Activated CD4-positive, alpha-beta T cell treated with anti-CD3 and anti-CD28 coated beads, Interleukin-2, amount 50 U/mL, for 1 hour (primary cell): ENCODE results near the gene DGKG.

ENCODE experiments used
- DNase-seq: peaks from one replicate; pipeline ENCODE4 v3.0.0-alpha.2; 2020

DGKG gene

DNA sequence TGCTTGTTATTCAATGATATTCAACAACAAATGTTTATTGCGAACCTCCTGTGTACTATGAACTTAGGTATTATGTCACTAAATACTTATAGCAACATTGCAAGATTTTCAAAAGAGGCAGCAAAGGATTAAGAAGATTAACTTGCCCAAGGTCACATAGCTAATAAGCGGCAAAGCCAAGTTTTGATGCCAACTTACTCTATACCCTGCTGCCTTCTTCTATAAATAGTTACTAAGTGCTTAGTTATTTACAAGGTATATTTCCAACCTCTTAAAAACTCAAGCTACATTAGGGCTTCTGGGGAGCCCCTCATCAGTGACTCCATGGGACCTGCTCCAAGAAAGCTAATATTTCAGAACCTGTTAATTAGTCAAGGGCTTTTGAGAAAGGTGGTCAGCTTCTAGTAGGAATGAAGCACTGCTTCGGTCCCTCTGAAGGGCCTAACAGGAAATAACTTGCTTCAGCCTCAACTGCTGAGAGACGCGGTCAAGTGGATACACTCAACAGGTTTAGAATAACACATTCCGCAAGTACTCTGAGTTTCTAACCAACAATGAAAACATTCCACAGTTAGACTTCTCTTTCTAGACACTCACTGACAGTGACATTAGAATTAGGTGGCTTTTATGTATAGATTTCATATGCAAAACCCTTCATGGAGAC lies 125.5 kb downstream of the DGKG start:
- no peak for DNase-seq

DNA sequence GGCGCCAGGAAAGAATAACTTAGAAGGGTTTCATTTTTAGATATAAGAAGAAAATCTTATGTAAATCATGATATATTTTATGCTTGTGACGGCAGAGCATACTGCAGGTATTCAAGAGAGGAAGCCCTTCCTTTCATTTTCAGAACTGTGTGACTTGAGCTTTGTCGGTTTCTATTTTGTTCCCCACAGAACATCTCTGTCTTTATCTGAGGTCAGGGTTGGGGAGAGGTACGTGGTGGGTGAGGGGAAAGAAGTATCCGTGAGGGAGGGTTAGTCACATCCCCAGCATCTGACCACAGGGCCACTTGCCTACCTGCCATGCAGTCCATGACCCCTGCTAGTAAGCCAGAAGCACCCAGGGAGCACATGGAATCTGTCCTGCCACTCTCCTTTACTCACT lies 126.5 kb downstream of the DGKG start:
- DNase-seq, result no peak

DNA sequence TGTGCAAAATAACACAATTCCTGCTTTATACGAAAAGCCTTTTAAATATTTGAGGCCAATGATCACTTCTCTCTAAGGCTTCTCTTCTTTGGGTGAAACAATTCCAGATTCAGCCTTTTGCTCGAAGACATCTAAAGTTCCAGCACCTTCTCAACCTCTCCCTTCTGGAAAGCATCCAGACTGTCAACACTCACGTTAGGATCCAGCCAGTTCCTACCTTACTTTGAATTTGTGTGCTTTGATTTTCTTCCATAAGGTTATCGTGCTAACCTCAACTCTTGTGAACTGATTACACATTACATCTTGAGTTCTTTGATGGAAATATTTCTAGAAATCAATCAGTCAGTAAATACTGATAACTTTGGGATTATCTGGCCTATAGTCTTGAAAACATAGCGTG lies 127.9 kb downstream of the DGKG start:
- no peak for DNase-seq

DNA sequence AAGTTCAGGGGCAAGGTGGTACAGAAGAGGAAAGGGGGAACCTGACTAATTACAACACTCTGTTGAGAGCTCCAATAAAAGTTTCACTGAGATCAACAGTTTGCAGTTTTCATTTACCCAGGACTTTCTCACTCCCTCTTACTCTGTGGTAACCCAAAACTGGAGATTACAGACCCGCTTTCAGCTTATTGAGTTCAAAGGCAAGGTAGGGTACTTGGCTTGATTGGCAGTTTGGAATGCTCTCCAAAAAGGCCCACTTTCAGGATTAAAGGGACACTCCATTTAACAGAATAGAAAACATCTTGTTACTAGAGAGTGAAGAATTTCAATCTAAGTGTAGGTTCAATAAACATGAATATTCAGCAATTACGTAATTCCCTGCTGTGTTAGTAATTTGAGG lies 135.6 kb downstream of the DGKG start:
- DNase-seq, result no peak

DNA sequence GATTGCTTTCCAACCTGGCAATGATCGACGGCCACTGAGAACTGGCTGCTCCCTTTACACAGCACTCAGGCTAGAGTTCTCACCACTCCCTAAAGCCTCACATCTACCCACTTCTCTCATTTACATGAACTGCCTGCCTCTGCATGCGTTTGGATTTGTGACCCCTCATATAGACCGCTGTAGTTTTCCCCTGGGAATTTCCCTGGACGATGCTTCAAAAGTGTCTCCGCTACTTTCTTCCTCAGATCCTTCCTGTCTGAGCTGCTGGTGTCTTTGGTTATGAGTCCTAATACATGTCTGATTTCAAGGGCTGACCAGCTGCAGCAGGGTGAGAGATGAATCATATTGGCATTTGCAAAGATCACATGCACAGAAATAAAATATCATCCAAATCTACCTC lies 136.4 kb downstream of the DGKG start:
- DNase-seq, result no peak

DNA sequence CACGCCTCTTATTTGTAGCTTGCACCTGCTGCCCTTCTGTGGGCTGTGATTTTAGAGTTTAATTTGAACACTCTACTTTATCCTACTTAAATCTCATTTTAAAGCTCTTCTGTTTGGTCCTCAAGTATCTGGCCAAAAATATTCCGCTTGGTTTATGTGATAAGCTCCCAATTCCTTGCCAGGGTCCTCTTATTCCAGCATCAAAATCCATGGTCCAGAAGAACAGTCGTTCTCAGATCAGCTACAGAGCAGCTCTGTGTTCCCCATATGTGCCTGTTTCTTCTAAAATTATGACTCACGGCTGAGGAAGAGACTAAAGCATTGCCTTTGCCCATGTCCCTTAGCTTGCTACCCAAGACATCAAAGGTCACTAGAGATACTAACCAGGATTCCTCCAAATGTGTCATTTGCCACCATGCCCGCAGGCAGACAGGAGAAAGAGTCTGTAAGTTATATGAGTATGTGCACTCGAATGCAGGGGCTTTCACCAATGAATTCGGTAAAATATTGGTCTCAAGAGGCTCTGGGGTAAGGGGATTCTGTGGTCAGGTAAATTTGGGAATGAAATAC lies 137.9 kb downstream of the DGKG start:
- no peak for DNase-seq

DNA sequence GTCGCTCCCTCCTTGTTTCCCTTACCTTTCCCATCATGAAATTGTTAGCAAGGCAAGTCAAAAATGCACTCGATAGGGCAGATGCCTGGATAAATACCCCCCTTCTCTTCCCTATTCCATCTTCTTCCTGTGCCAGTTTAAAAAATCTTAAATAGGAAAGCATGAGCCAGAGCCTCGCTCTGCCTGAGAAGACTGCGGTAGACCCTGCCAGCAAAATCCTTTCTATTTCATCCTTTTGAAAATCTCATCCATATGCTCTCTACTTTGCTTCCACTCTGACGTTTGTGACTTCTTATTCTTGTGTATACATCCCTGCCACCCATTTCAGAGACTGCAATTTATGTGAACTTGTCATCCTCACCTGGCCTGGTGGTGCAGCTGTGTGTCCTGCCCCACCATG lies 138.6 kb downstream of the DGKG start:
- DNase-seq, result no peak

DNA sequence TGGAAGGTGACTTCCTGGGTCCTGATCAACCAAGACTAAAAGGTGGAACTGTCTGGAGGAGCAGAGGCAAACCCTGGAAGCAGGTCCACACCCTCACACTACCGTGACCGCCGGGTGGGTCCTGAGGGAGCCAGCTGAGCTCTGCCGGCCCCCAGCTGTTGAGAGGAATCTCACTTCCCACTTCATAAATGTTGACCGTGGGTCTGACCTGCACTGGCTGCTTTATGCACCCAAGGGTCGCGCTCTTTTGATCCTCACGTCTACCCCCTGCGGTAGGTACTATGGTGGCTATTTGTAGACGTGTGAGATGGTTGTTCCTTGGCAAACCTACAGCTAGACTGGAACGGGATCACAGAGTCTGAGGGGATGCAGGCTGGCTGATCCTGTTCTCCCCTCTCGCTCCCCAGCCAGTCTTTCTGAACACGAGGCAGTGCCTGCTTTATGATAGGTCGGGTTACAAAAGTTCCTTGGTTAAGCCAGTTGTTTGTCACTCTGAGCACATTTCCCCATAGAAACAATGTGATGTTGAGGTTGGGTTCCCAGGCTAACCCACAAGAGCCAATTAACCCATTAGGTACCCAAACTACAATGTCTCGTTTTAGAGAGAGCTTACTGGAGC lies 140.2 kb downstream of the DGKG start:
- no peak for DNase-seq

DNA sequence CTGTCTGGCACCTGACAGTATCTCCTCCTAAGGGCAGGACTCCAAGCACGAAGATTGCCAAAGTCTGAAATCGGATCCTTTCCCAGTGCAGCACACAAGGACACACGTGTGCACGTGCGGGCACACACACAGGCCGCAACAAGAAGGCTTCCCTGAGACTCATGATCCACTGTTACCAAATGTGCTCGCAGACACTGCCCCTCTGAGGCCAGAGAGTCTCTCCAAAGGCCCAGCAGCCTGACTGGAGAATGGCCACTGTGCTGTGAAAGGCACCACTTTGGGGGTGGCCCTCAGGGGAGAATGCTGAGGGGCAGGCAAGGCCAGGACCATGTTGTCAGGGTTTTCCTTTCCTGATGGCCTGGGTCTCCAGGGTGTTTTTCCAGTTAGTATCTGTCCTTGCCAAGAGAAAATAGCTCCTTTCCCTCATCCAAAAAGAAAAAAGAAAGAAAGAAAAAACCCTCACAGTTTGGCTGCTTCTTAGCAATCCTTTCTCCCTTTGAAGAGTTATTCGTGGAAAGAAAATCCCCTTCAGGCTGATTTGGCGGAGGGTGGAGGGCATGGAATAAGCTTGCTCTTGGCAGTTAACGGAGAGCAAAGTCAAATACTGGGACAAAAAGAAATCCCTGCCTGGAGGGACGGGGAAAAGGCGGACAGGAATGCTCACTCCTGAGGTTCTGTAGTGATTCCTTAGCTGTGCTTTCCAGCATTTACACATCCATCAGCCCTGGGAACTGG lies 141.0 kb downstream of the DGKG start:
- DNase-seq, result no peak

DNA sequence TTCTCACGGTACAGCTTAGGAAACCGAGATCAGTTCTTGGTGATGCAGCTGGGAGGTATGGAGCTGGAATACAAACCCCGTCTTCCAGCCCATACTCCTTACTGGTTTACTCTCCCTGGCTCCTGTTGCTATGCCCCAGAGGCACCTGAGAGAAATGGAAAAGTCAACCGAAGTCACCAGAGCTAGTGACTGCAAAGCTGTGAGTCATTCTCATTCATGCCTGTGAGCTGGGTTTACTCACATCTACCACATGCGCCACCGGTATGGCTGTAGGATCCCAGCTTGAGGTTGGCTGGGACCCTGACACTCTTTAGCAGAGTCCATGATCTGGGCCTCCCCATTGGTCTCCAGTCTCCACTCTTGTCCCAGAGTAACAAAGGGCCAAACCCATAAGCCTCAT lies 141.7 kb downstream of the DGKG start:
- DNase-seq, result no peak

DNA sequence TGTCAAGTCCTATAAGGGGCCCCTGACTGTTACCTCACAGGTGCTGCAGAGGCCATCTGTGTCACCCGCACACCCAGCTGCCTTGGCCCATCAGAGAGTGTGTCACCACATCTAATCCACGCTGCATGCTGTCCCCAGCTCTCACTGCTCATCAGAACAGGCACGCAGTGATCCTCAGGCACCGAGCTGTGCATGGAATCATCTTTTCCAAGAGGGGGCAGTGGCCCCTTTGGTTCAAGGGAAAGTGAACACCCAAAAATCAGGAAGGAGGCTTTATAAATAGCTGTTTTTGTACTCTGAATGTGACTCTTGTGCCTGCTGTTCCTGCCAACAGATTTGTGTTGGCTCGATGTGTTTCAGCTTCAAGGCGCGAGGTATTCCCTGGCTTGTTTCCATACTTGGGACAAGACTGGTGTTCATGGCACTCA lies 142.8 kb downstream of the DGKG start:
- DNase-seq, result no peak

DNA sequence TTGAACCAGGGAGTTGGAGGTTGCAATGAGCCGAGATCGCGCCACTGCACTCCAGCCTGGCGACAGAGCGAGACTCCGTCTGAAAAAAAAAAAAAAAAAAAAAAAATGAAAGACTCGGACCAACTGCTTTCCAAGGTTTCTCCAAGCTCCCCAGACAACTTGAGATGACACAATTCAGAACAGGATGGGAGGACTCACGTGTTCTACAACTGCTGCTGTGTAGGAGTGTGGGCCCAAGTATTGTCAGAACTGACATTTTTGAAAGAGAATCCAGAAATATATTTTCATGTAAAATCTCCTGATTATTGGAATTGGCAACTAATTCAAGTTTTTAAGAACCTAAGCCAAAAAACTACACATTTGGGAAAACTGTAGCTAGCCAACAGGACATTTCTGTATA lies 143.6 kb downstream of the DGKG start:
- no peak for DNase-seq

DNA sequence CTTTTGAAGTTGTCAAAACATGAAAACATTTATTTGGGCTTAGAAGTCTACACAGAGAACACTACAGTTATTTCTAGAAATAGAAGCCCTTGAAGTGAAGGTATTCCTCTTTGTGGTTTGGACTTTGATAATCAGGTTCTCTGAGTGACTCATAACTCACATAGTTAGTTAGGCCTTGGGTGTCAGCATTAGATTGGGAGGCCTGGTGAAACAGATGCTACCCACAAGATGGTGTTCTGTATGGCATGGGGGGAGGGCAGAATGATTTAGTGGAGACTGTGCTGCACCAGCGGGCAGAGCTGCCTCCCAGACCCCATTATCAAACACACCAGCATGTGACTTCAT lies 144.2 kb downstream of the DGKG start:
- no peak for DNase-seq

DNA sequence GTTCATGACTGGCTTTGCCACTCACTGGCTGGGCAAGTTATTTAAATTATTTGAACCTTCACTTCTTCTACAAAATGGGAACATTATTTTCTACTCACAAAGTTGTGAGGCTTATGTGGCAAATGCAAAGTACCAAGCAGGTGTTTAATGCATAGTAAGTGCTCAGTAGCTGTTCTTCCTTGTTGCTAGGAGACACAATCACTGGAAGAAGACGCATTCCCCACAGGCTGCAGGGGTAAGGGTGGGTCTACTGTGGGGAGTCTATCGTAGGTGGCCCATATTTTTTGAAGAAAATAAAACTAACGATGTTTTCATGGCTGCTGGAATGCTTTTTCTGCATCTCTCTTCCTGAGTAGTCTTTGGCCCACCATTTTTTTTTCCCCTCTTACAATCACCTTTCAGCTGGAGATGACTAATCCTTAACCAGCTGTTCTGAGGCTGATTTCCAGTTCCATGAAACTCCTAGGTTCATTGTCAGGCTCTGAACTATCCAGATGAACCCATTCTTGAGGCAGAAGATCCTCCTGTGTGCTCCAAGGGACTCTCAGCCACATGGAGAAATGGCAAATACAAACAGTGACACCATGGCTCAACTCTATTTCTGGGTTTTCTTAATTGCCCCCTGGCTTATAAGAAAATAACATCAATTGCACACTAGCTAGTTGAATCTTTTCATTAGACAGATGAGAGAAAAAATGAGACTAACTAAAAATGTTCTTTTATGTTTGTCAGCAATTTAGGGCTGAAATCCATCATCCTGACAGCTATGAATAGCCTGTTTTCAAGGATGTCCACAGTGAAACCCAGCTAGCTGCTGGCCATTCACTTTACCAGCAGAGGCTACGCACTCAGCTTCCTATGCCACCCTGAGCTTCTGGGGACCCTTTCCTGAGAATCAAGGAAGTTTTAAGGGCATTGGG lies 144.9 kb downstream of the DGKG start:
- no peak for DNase-seq

DNA sequence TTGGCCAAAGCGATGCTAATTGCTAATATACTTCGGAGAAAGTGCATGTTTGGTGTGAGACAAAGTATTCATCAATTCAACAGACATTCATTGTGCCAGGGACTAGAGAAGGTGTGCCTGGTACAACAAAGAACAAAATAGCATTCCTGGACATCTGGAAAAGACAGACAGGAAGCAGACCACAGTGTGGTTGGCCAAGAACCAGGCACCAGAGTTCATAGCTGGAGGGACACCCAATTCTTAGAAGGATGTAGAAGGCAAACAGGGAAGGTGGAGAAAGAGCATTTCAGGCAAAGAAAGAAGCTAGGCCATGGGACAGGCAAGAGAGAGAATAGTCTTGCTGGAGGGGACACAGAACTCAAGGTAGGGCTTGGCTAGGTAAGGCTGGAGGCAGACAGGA lies 147.4 kb downstream of the DGKG start:
- no peak for DNase-seq

DNA sequence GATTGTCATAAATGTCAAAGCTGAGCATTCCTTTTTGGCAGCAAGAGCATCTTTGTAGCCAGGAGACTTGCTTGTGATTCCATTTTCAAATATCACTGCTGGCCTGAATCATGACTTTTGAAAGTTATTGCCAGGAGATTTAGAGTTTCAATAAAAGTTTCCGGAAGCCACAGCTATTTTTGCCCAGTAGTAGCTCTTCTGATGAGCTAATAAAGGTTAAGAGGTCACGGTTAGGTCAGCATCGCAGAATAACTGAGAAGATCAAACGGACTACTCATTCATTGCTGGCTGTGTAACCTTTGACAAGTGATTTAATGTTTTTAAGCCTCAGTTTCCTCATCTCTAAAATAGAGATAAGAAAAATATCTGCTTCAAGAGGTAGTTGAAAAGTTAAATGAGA lies 148.1 kb downstream of the DGKG start:
- DNase-seq, result no peak

DNA sequence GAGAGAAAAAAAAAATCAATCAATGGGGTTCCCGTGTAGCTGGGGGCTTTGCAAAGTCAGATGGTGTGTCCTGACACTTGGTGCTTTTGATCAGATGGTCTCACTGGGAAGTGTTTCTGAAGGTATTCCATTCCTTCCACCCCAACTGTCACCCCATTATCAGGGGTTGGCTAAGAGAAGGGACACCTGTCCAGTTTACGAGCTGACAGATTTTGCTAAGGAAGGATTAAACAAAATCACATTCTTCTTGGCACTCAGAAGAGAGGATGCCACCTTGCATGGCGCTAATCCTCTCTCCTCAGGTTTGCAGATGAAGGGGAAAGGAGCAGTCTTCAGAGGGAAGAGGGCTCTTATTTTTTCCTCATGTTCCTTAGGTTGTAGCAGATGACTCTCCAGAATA lies 149.4 kb downstream of the DGKG start:
- no peak for DNase-seq

DNA sequence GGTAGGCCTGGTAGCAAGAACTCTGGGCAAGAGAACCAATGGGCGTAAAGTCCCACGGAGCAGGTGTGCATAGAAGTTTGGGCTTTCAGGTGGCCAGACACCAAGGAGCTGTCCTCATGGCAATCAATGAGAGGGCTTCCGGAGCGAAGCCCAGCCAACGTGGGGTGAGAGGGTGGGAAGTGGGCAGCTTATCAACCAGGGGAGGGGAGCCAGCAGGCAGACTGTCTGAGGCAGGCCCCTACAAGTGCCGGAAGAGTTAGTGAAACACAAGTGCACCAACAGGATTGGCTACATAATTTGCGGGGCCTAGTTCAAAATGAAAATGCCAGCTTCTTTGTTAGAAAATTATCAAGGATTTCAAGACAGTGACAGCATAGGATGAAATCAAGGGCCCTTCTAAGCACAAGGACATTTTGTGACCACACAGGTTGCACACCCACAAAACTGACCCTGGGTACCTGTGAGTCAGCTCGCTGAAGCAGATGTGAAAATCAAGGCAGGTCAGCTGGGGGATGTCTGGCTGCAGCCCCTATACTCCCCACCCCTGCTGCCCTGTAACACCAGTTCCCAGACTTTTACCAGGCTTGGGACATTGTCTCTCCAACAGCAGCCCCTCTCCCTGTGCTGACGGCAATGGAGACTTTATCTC lies 151.1 kb downstream of the DGKG start:
- DNase-seq, result no peak

DNA sequence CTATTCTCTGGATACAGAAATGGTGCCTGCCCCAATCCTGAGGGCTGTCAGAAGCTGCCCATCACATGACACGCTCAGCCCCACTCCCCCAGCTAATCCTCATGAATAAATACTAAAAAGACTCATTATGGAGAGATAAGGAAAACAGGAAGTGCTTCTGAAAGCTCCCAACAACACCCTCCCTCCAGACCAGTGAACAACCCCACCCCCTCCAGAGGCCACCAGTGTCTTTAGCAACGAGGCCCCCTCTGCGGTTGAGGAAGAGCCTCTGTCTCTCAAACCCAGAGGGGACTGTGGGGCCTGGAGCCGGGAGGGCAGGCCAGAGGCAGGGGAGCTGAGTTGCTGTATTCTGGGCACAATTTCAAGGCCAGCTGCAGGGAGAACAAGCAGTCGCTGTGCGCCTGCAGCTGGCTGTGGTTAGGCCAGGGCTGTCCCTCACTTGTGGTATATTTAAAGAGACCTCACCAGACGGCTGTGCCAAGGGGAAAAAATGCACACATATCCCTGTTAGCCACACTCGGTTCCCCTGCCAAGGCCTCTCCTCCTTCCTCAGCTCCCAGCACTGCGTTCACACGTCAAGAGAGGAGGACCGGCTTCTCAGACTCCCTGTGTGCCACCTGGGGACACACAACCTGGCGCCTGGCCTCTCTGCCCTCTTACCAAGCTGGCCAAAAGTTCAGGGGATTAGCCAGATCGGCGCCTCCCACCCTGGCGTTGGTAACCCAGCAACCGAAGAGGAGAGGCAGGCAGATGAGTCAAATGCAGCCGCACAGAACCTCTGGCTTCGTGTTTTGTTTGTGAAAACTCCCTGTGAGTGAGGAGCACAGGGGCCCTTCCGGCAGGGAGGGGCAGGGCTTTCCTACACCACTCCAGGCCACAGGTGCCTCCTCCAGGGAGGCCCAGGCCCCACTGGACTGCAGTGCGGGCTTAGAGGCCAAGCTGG lies 152.0 kb downstream of the DGKG start:
- DNase-seq, result no peak

DNA sequence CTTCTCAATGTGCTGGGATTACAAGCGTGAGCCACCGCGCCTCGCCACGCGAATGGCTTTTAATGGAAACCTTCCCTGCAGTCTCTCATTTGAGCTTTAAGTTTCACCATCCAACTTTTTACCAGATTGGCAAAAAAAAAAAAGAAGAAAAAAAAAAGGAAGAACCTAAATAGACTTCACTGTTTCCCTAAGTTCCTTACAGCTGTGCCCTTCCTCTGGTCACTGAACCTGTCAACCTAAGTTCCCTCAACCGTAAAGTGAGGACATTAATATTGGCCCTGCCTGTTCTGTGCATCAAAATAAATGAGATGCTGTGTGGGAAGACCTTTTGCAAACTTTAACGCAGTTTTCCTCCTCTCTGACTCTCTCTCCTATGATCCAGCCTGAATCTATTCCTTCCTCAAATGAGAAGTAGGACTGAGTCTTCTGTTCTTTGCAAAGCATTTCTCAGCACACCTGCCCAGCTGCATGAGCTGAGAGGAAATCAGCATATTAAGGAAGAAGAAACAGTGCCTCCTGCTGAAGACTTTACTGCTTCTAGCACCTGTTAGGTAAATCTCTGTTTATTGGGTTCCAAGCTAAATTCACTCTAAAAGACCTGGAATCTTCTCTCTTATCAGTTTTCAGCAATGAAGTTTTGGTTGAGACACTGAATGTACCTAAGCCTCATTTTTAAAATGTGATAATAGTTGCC lies 153.6 kb downstream of the DGKG start:
- no peak for DNase-seq

DNA sequence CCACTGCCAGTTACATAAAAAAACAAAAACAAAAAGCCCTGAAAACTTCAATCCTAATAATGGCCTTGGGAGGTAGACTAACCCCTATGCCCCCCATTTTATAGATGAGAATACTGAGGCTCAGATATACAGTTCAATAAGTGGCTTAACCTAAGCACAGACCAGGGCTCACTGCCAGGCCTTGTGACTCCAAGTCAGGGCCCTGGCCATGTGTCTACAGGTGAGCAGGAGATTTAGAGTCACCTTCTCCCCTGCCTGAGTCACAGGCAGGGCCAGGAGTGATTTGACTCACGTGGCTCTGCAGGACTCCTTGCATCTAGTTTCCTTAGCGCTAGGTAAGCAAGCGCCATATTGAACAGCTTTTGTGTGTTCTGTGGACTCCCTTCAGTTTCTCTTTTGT lies 154.5 kb downstream of the DGKG start:
- no peak for DNase-seq
